Neural progenitor cell (in vitro differentiated cells): Measurements from ENCODE around the gene GRID1.

ENCODE experiments used
- CTCF ChIP-seq: fragments of 200-600 bp; sonication (generic); IDR thresholded peaks from 2 replicates; pipeline ENCODE4 v1.5.1; 2017; ENCODE audit warnings: antibody characterized with exemption, mild to moderate bottlenecking
- EZH2phosphoT487 ChIP-seq: fragments of 200-600 bp; sonication (generic); IDR thresholded peaks from 2 replicates; pipeline ENCODE4 v1.6.1; 2017; ENCODE audit warnings: antibody characterized with exemption

GRCh38 chr10:85831422-85831821 lies 535.2 kb downstream of the GRID1 start:
- TF ChIP-seq CTCF (no peak), EZH2phosphoT487 (no peak)
